ENCODE results near the gene SEC14L6.

DNA sequence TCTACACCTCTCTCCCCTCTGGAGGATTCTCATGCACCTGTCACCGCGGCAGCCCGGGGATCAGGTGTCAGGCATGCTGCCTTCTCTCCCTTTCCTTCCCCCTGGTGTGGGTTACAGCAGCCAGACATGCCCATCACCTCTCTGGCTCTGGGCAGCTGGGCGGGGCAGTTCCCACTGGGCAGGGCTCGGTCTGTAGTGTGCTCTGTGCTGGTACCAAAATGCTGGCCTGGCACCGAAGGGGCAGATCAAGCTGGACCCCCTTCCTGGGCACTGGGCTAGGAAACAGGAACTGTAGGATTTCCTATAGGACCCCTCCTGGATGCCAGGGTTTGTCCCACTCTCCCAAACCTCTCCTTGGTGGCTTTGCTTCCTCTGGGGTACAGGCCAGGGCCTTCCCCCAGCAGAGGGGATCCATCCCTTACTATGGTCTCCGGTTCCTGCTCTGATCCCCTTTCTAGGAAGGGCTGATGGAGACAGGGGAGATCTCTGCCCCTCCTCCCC lies 27.1 kb upstream of the SEC14L6 start:
- TF ChIP-seq, protein P1, sequence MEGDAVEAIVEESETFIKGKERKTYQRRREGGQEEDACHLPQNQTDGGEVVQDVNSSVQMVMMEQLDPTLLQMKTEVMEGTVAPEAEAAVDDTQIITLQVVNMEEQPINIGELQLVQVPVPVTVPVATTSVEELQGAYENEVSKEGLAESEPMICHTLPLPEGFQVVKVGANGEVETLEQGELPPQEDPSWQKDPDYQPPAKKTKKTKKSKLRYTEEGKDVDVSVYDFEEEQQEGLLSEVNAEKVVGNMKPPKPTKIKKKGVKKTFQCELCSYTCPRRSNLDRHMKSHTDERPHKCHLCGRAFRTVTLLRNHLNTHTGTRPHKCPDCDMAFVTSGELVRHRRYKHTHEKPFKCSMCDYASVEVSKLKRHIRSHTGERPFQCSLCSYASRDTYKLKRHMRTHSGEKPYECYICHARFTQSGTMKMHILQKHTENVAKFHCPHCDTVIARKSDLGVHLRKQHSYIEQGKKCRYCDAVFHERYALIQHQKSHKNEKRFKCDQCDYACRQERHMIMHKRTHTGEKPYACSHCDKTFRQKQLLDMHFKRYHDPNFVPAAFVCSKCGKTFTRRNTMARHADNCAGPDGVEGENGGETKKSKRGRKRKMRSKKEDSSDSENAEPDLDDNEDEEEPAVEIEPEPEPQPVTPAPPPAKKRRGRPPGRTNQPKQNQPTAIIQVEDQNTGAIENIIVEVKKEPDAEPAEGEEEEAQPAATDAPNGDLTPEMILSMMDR (IDR thresholded peaks at IDR 0.05 in 4 of 5, conservative IDR thresholded peaks at IDR 0.05 in 1 of 5): no peak
- TF ChIP-seq POLR2A (IDR thresholded peaks at IDR 0.05): no peak
